CD14-positive monocyte (primary cell): Measurements from ENCODE around the gene SMIM30. TPM values are rescaled to one million over a fixed set of nuclear protein-coding genes. Genes with fewer than 3 reads are reported as not detected.

Experiments
- DNase-seq, 3 donors: peaks; one replicate each; pipeline ENCODE4 v3.0.0-alpha.2; 2011 to 2022
- H2AFZ ChIP-seq: 2 replicates; pipeline ENCODE4 v1.6.0; 2012; ENCODE audit warnings: mild to moderate bottlenecking, low read depth, low read length, inconsistent platforms; ENCODE audit not compliant: insufficient read depth, poor library complexity, severe bottlenecking
- H3K27ac ChIP-seq, 2 donors: 1 replicate in 1 of 2; 2 replicates in 1 of 2; pipeline ENCODE4 v1.5.1; 2012 to 2013; ENCODE audit warnings: low read length in 2 of 2, control low read depth in 1 of 2, inconsistent platforms in 1 of 2, low read depth in 1 of 2, mild to moderate bottlenecking in 1 of 2
- H3K27me3 ChIP-seq, 2 donors: one replicate each; pipeline versions ENCODE4 v1.6.0 to v1.6.1; 2011 to 2013; ENCODE audit warnings: low read length in 2 of 2; ENCODE audit not compliant: control insufficient read depth in 2 of 2, insufficient read depth in 2 of 2
- H3K36me3 ChIP-seq, 2 donors: replicated peaks in 1 of 2; 1 replicate in 1 of 2; 2 replicates in 1 of 2; pipeline versions ENCODE4 v1.5.1 to v1.6.1; 2012 to 2013; ENCODE audit warnings: low read length in 2 of 2, control low read depth in 1 of 2, inconsistent platforms in 1 of 2, mild to moderate bottlenecking in 1 of 2; ENCODE audit not compliant: insufficient read depth in 2 of 2, control insufficient read depth in 1 of 2
- H3K4me1 ChIP-seq, 2 donors: 1 replicate in 1 of 2; 2 replicates in 1 of 2; pipeline versions ENCODE4 v1.5.1 to v1.6.1; 2012 to 2013; ENCODE audit warnings: low read length in 2 of 2, control low read depth in 1 of 2, inconsistent platforms in 1 of 2, mild to moderate bottlenecking in 1 of 2, moderate library complexity in 1 of 2; ENCODE audit not compliant: insufficient read depth in 2 of 2, control insufficient read depth in 1 of 2
- H3K4me2 ChIP-seq: replicated peaks from 2 replicates; pipeline ENCODE3; 2012; ENCODE audit warnings: low read length, moderate library complexity, mild to moderate bottlenecking; ENCODE audit not compliant: poor library complexity, severe bottlenecking; ENCODE audit errors: extremely low read depth
- H3K4me3 ChIP-seq, 3 experiments: fragments of 200-600 bp in 1 of 3; sonication (generic) in 1 of 3; replicated peaks in 1 of 3; 1 replicate in 2 of 3; 2 replicates in 1 of 3; pipeline ENCODE4 v1.5.1; 2011 to 2013; ENCODE audit warnings: low read length in 3 of 3, mild to moderate bottlenecking in 3 of 3, control low read depth in 2 of 3, low read depth in 2 of 3, inconsistent platforms in 1 of 3, moderate library complexity in 1 of 3
- H3K79me2 ChIP-seq: 2 replicates; pipeline ENCODE4 v1.6.0; 2012; ENCODE audit warnings: mild to moderate bottlenecking, control low read depth, inconsistent platforms, low read length, moderate library complexity; ENCODE audit not compliant: insufficient read depth
- H3K9ac ChIP-seq: 2 replicates; pipeline ENCODE4 v1.6.0; 2017; ENCODE audit warnings: low read length, mild to moderate bottlenecking; ENCODE audit not compliant: insufficient read depth, poor library complexity, severe bottlenecking
- H3K9me3 ChIP-seq, 2 donors: replicated peaks in 1 of 2; 1 replicate in 1 of 2; 2 replicates in 1 of 2; pipeline versions ENCODE4 v1.5.1 to v1.6.1; 2012 to 2013; ENCODE audit warnings: low read length in 2 of 2, control low read depth in 1 of 2; ENCODE audit not compliant: control insufficient read depth in 1 of 2, insufficient read depth in 1 of 2
- H4K20me1 ChIP-seq: 2 replicates; pipeline ENCODE4 v1.6.0; 2012; ENCODE audit warnings: mild to moderate bottlenecking, low read length, control low read depth, moderate library complexity; ENCODE audit not compliant: insufficient read depth
- H3K27ac Mint-ChIP-seq, 7 donors: one replicate each; pipeline ENCODE4 v1.8.0; 2020; ENCODE audit warnings: mild to moderate bottlenecking in 7 of 7, mixed read lengths in 7 of 7, moderate library complexity in 6 of 7, inconsistent platforms in 2 of 7
- H3K27me3 Mint-ChIP-seq, 3 donors: one replicate each; pipeline ENCODE4 v1.8.0; 2021 to 2022; ENCODE audit warnings: low read depth in 3 of 3, mild to moderate bottlenecking in 3 of 3, mixed read lengths in 3 of 3, moderate library complexity in 3 of 3, inconsistent platforms in 1 of 3
- H3K36me3 Mint-ChIP-seq, 2 donors: one replicate each; pipeline ENCODE4 v1.8.0; 2020; ENCODE audit warnings: mixed read lengths in 2 of 2, inconsistent platforms in 1 of 2, mild to moderate bottlenecking in 1 of 2
- H3K4me1 Mint-ChIP-seq: one replicate; pipeline ENCODE4 v1.8.0; 2020; ENCODE audit warnings: mild to moderate bottlenecking, mixed read lengths
- H3K4me3 Mint-ChIP-seq, 2 donors: one replicate each; pipeline ENCODE4 v1.8.0; 2020; ENCODE audit warnings: mild to moderate bottlenecking in 2 of 2, mixed read lengths in 2 of 2, moderate library complexity in 1 of 2
- H3K9me3 Mint-ChIP-seq, 7 donors: one replicate each; pipeline ENCODE4 v1.8.0; 2020 to 2022; ENCODE audit warnings: mixed read lengths in 7 of 7, mild to moderate bottlenecking in 6 of 7, moderate library complexity in 6 of 7, inconsistent platforms in 2 of 7
- WGBS: methylation state at CpG from one replicate; pipeline ENCODE4 v1.1.5; 2013; ENCODE audit warnings: missing lambda C conversion rate; ENCODE audit not compliant: insufficient coverage; 5-methylcytosine and 5-hydroxymethylcytosine counted together
- intact Hi-C, 2 donors: fragments of 100-400 bp; cut with micrococcal nuclease; formaldehyde crosslinking; loops; one replicate each; pipeline versions ENCODE4 v1.15.0 to v1.15.1; 2023
- polyA plus RNA-seq, 3 donors: library from polyadenylated mRNA; depleted of rRNA in 1 of 3; unstranded in 2 of 3; stranded (reverse) in 1 of 3; fragments of 300-500 nt in 2 of 3; fragments of >200 nt in 1 of 3; fragmentation: Illumina TruSeq in 2 of 3; gene quantifications; 1 replicate in 2 of 3; 2 replicates in 1 of 3; pipeline ENCODE4 v1.2.3, GENCODE V29; 2012 to 2021
- TF ChIP-seq, protein P1 (sequence below): fragments of 200-600 bp; IDR thresholded peaks from one replicate; pipeline ENCODE4 v1.8.0; 2022; ENCODE audit warnings: antibody characterized with exemption, mild to moderate bottlenecking

The SMIM30 gene
- polyA plus RNA-seq, 3 donors, result 11.6 to 55.0 (median 43.6) TPM

GRCh38 chr7:113144817-113145216, 26.5 kb upstream of the SMIM30 start:
- peaks cover 20 to 29% of the 10 kb centered on the region in 2 donors for H3K4me1 ChIP-seq
- no peaks in the 10 kb centered on the region for H3K9me3 ChIP-seq
- Mint-ChIP-seq H3K36me3 (no peaks in the 10 kb centered on the region), H3K27ac (no peak overlapping the region), H3K9me3 (peaks cover 0 to 6% (median 0%) of the 10 kb centered on the region in 7 donors), H3K27me3 (peaks cover 0 to 9% (median 7%) of the 10 kb centered on the region in 3 donors), H3K4me1 (peaks cover 15% of the 10 kb centered on the region), H3K4me3 (peak overlapping the region in 1 of 2 donors; percentile 54)
- no peak overlapping the region for H3K27ac ChIP-seq
- H3K27me3 ChIP-seq, result peaks cover 6 to 7% of the 10 kb centered on the region in 2 donors
- no peak overlapping the region for H3K9ac ChIP-seq
- H3K79me2 ChIP-seq, result no peaks in the 10 kb centered on the region
- TF ChIP-seq, protein P1, sequence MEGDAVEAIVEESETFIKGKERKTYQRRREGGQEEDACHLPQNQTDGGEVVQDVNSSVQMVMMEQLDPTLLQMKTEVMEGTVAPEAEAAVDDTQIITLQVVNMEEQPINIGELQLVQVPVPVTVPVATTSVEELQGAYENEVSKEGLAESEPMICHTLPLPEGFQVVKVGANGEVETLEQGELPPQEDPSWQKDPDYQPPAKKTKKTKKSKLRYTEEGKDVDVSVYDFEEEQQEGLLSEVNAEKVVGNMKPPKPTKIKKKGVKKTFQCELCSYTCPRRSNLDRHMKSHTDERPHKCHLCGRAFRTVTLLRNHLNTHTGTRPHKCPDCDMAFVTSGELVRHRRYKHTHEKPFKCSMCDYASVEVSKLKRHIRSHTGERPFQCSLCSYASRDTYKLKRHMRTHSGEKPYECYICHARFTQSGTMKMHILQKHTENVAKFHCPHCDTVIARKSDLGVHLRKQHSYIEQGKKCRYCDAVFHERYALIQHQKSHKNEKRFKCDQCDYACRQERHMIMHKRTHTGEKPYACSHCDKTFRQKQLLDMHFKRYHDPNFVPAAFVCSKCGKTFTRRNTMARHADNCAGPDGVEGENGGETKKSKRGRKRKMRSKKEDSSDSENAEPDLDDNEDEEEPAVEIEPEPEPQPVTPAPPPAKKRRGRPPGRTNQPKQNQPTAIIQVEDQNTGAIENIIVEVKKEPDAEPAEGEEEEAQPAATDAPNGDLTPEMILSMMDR, result no peak
- no CpG with 5 or more reads among the region's 1 CpG for WGBS
- intact Hi-C loops, result no loop called here
- H3K4me3 ChIP-seq, result no peak overlapping the region
- no peak overlapping the region for H3K4me2 ChIP-seq
- H3K36me3 ChIP-seq, result no peaks in the 10 kb centered on the region
- no peaks in the 10 kb centered on the region for H4K20me1 ChIP-seq
- DNase-seq, result no peak
- peak overlapping the region; percentile 38 for H2AFZ ChIP-seq

DNA sequence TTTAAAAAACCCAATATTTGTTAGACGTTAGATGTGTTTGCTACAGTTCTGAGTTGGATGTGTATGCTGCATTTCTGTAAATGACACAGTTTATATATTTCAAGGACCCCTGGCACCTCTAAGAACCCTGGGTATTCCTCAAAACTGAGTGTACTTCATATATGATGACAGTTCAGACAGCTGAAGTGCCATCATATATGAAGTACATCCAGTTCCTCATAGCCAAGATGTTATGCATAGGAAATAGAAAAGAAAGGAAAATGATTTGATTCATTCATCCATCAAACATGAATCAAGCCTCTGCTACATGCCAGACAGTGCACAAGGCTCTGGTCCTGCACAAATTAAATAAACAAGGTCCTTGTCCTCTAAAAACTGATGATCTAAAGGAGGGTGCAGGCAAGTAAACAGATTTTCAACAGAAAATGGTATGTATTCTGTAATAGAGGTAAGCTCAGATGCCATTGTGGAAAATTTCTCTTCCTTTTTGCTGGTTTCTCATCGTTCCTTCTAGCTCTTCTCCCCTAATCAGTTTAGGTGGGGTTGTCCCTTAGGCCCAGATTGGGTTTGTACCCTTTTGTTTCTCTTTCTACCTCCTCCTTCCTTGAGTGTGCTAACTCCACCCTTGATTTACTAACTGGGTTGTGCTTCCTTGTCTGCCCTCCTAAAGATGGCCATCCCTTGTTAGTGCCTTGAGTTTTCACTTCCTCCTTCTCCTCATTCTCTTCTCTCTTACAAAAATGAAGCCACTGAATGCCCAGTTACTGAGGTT, 25.3 kb upstream of the SMIM30 start:
- Histone ChIP-seq H3K4me1 (peaks cover 20 to 29% of the 10 kb centered on the region in 2 donors), H3K36me3 (no peaks in the 10 kb centered on the region), H3K79me2 (no peaks in the 10 kb centered on the region), H3K4me2 (peak overlapping the region; percentile 42), H4K20me1 (no peaks in the 10 kb centered on the region), H3K9ac (no peak overlapping the region), H3K27me3 (peaks cover 0 to 4% of the 10 kb centered on the region in 2 donors), H2AFZ (peak overlapping the region; percentile 80), H3K9me3 (no peaks in the 10 kb centered on the region), H3K27ac (peak overlapping the region in 1 of 2 donors; percentile 60), H3K4me3 (peak overlapping the region in 1 of 3 experiments; percentile 27)
- Mint-ChIP-seq H3K27me3 (peaks cover 0 to 5% (median 2%) of the 10 kb centered on the region in 3 donors), H3K4me1 (peaks cover 15% of the 10 kb centered on the region), H3K27ac (peak overlapping the region; percentile 15 to 83 (median 51)), H3K9me3 (peaks cover 0 to 4% (median 0%) of the 10 kb centered on the region in 7 donors), H3K4me3 (no peak overlapping the region), H3K36me3 (no peaks in the 10 kb centered on the region)
- TF ChIP-seq, protein P1, result no peak
- DNase-seq, result peak in 1 of 3 donors; percentile 27
- intact Hi-C loops, result no loop called here
- WGBS, result no CpG with 5 or more reads among the region's 2 CpGs
